H1 (cell line): ENCODE data around the gene BCAP31. TPM values are rescaled to one million over a fixed set of nuclear protein-coding genes. Genes with fewer than 3 reads are reported as not detected.

ENCODE experiments used
- CTCF ChIA-PET: fragments of 300-600 bp; sonication (Branson Sonifier 250); formaldehyde crosslinking; loops from one replicate; lab custom pipeline; 2021; ENCODE audit not compliant: partially characterized antibody; lab: Charles Lee
- POLR2A ChIA-PET: fragments of 300-600 bp; sonication (Branson Sonifier 250); formaldehyde crosslinking; loops from one replicate; lab custom pipeline; 2021; ENCODE audit warnings: inconsistent platforms; ENCODE audit not compliant: partially characterized antibody; lab: Charles Lee
- DNase-seq, 2 experiments: peaks; one replicate each; pipeline versions ENCODE4 v3.0.0 to v3.0.0-alpha.2; 2010 to 2022; ENCODE audit warnings: low spot score in 2 of 2, low read depth in 1 of 2, mixed read lengths in 1 of 2
- FAIRE-seq: peaks from 2 replicates; lab custom pipeline; 2011; peaks lifted over from hg19 to GRCh38; lab: Jason Lieb, UNC
- H2AFZ ChIP-seq: 2 replicates; pipeline ENCODE4 v1.8.1; 2012; ENCODE audit warnings: low read length, inconsistent platforms
- H2AK5ac ChIP-seq: 2 replicates; pipeline ENCODE4 v1.6.1; 2013; ENCODE audit warnings: low read depth, low read length
- H2BK120ac ChIP-seq: replicated peaks from 2 replicates; pipeline ENCODE3; 2013; ENCODE audit warnings: low read depth, low read length, inconsistent platforms
- H2BK12ac ChIP-seq: 2 replicates; pipeline ENCODE4 v1.6.1; 2013; ENCODE audit warnings: low read depth, low read length
- H2BK15ac ChIP-seq: 2 replicates; pipeline ENCODE4 v1.6.1; 2013; ENCODE audit warnings: low read length
- H2BK20ac ChIP-seq: 2 replicates; pipeline ENCODE4 v1.6.1; 2013; ENCODE audit warnings: low read length
- H2BK5ac ChIP-seq: 2 replicates; pipeline ENCODE4 v1.6.1; 2013; ENCODE audit warnings: low read depth, low read length
- H3K14ac ChIP-seq: 2 replicates; pipeline ENCODE4 v1.6.1; 2013; ENCODE audit warnings: inconsistent platforms; ENCODE audit not compliant: insufficient read length
- H3K18ac ChIP-seq: 2 replicates; pipeline ENCODE4 v1.6.1; 2013; ENCODE audit warnings: low read length; ENCODE audit errors: extremely low read depth
- H3K23ac ChIP-seq: 2 replicates; pipeline ENCODE4 v1.6.1; 2013; ENCODE audit warnings: inconsistent platforms; ENCODE audit not compliant: insufficient read length
- H3K23me2 ChIP-seq: 2 replicates; pipeline ENCODE4 v1.6.1; 2013; ENCODE audit warnings: low read depth, low read length
- H3K27ac ChIP-seq: 2 replicates; pipeline ENCODE4 v1.6.1; 2011; ENCODE audit warnings: low read depth, low read length, inconsistent platforms
- H3K27me3 ChIP-seq, 4 experiments: replicated peaks in 1 of 4; 1 replicate in 1 of 4; 2 replicates in 3 of 4; pipeline versions ENCODE4 v1.6.1 to v1.8.1; 2011 to 2013; ENCODE audit warnings: low read length in 3 of 4, mild to moderate bottlenecking in 3 of 4, inconsistent platforms in 2 of 4, mixed read lengths in 2 of 4, moderate library complexity in 1 of 4; ENCODE audit not compliant: control insufficient read depth in 3 of 4, insufficient read depth in 3 of 4; ENCODE audit errors: extremely low read depth in 1 of 4
- H3K36me3 ChIP-seq, 4 experiments: 2 replicates each; pipeline versions ENCODE4 v1.6.1 to v1.8.1; 2011 to 2013; ENCODE audit warnings: mild to moderate bottlenecking in 4 of 4, low read length in 3 of 4, moderate library complexity in 2 of 4, control low read depth in 1 of 4, inconsistent platforms in 1 of 4; ENCODE audit not compliant: insufficient read depth in 4 of 4, control insufficient read depth in 2 of 4
- H3K4ac ChIP-seq: replicated peaks from 2 replicates; pipeline ENCODE3; 2013; ENCODE audit warnings: low read length, low read depth, mixed read lengths, inconsistent platforms; ENCODE audit not compliant: insufficient read length
- H3K4me1 ChIP-seq, 4 experiments: replicated peaks in 1 of 4; 1 replicate in 1 of 4; 2 replicates in 3 of 4; pipeline versions ENCODE4 v1.6.1 to v1.8.1; 2011 to 2013; ENCODE audit warnings: low read length in 3 of 4, inconsistent platforms in 2 of 4, mixed read lengths in 1 of 4; ENCODE audit not compliant: insufficient read depth in 4 of 4, control insufficient read depth in 3 of 4
- H3K4me2 ChIP-seq, 2 experiments: 2 replicates each; pipeline versions ENCODE4 v1.6.1 to v1.8.1; 2011 to 2013; ENCODE audit warnings: low read depth in 2 of 2, low read length in 2 of 2, control low read depth in 1 of 2, inconsistent platforms in 1 of 2, mild to moderate bottlenecking in 1 of 2; ENCODE audit not compliant: insufficient read depth in 1 of 2
- H3K4me3 ChIP-seq, 4 experiments: fragments of 200-600, 300-600 bp in 1 of 4; sonication (generic), shearing (Covaris generic), sonication (Bioruptor Twin) in 1 of 4; 2 replicates each; pipeline versions ENCODE4 v1.5.1 to v1.8.1; 2011 to 2016; ENCODE audit warnings: low read length in 4 of 4, low read depth in 3 of 4, control low read depth in 2 of 4, inconsistent platforms in 2 of 4, mild to moderate bottlenecking in 2 of 4, mixed read lengths in 1 of 4, moderate library complexity in 1 of 4; ENCODE audit not compliant: insufficient read depth in 2 of 4; ENCODE audit errors: extremely low read depth in 1 of 4
- H3K56ac ChIP-seq: replicated peaks from 2 replicates; pipeline ENCODE3; 2013; ENCODE audit warnings: low read depth, mild to moderate bottlenecking, mixed read lengths, low read length, inconsistent platforms; ENCODE audit not compliant: insufficient read length
- H3K79me1 ChIP-seq: 2 replicates; pipeline ENCODE4 v1.6.1; 2013; ENCODE audit warnings: low read depth, low read length, control low read depth
- H3K79me2 ChIP-seq, 2 experiments: 2 replicates each; pipeline versions ENCODE4 v1.6.1 to v1.8.1; 2012 to 2013; ENCODE audit warnings: low read length in 2 of 2, mild to moderate bottlenecking in 2 of 2, inconsistent platforms in 1 of 2; ENCODE audit not compliant: insufficient read depth in 2 of 2, control insufficient read depth in 1 of 2
- H3K9ac ChIP-seq, 4 experiments: replicated peaks in 1 of 4; 1 replicate in 1 of 4; 2 replicates in 3 of 4; pipeline versions ENCODE4 v1.6.1 to v1.8.1; 2011 to 2013; ENCODE audit warnings: low read depth in 3 of 4, low read length in 3 of 4, control low read depth in 2 of 4, mild to moderate bottlenecking in 2 of 4, moderate library complexity in 2 of 4, inconsistent platforms in 1 of 4; ENCODE audit errors: extremely low read depth in 1 of 4
- H3K9me3 ChIP-seq, 2 experiments: 2 replicates each; pipeline versions ENCODE4 v1.6.1 to v1.8.1; 2012 to 2013; ENCODE audit warnings: mild to moderate bottlenecking in 2 of 2, moderate library complexity in 2 of 2, control low read depth in 1 of 2, inconsistent platforms in 1 of 2, low read depth in 1 of 2, low read length in 1 of 2, mixed read lengths in 1 of 2; ENCODE audit not compliant: insufficient read depth in 2 of 2
- H4K20me1 ChIP-seq, 2 experiments: replicated peaks in 1 of 2; 2 replicates each; pipeline versions ENCODE3 to v1.8.1; 2011 to 2013; ENCODE audit warnings: inconsistent platforms in 2 of 2, low read length in 2 of 2, mild to moderate bottlenecking in 1 of 2; ENCODE audit not compliant: insufficient read depth in 2 of 2, control insufficient read depth in 1 of 2
- H4K5ac ChIP-seq: 2 replicates; pipeline ENCODE4 v1.6.1; 2013; ENCODE audit warnings: low read length, low read depth, mixed read lengths, inconsistent platforms; ENCODE audit not compliant: insufficient read length
- H4K8ac ChIP-seq: 2 replicates; pipeline ENCODE4 v1.8.0; 2013; ENCODE audit warnings: mild to moderate bottlenecking, moderate library complexity, low read length, inconsistent platforms; ENCODE audit not compliant: insufficient read depth; ENCODE audit errors: extremely low read depth
- H4K91ac ChIP-seq: replicated peaks from 2 replicates; pipeline ENCODE3; 2013; ENCODE audit warnings: low read length, mixed read lengths, inconsistent platforms; ENCODE audit not compliant: insufficient read length
- CBX5 ChIP-seq: fragments of 300-800, 300-1000 bp; sonication (generic); IDR thresholded peaks from 2 replicates; pipeline ENCODE4 v1.7.1; 2016; ENCODE audit warnings: antibody characterized with exemption, low read length, low read depth
- E2F6 ChIP-seq: IDR thresholded peaks from 2 replicates; pipeline ENCODE4 v1.6.1; 2012; ENCODE audit warnings: inconsistent platforms
- POLR2A ChIP-seq, 2 experiments: IDR thresholded peaks; 1 replicate in 1 of 2; 2 replicates in 1 of 2; pipeline ENCODE4 v1.6.1; 2011; ENCODE audit warnings: low read depth in 2 of 2, low read length in 2 of 2, mild to moderate bottlenecking in 2 of 2; ENCODE audit errors: control extremely low read depth in 1 of 2
- SIN3A ChIP-seq, 2 experiments: IDR thresholded peaks in 1 of 2; conservative IDR thresholded peaks in 1 of 2; 2 replicates each; pipeline ENCODE4 v1.6.1; 2011 to 2012; ENCODE audit warnings: low read length in 2 of 2, improper control_type of control experiment in 1 of 2, low read depth in 1 of 2, mild to moderate bottlenecking in 1 of 2
- TAF7 ChIP-seq: optimal IDR thresholded peaks from 2 replicates; pipeline ENCODE3; 2011; ENCODE audit warnings: low read depth, mild to moderate bottlenecking, inconsistent platforms, low read length, moderate library complexity, borderline replicate concordance
- USF2 ChIP-seq: IDR thresholded peaks from 2 replicates; pipeline ENCODE4 v1.6.1; 2011; ENCODE audit warnings: low read length, improper control_type of control experiment
- WGBS, 2 experiments: shearing (Covaris generic) in 1 of 2; methylation state at CpG; one replicate each; pipeline versions ENCODE4 v1.1.6 to v1.1.7; 2013 to 2015; ENCODE audit warnings: low lambda C conversion rate in 2 of 2, mixed read lengths in 2 of 2, inconsistent platforms in 1 of 2, low coverage in 1 of 2, missing lambda C conversion rate in 1 of 2; ENCODE audit not compliant: insufficient replicate concordance in 2 of 2, insufficient coverage in 1 of 2, insufficient read length in 1 of 2; ENCODE audit errors: extremely low coverage in 1 of 2, missing lambda C conversion rate in 1 of 2; 5-methylcytosine and 5-hydroxymethylcytosine counted together
- polyA plus RNA-seq, 7 experiments: library from polyadenylated mRNA; depleted of rRNA in 3 of 7; stranded (reverse) in 5 of 7; unstranded in 2 of 7; fragments of >200 nt in 5 of 7; fragments of 200-250 nt in 2 of 7; gene quantifications; 1 replicate in 5 of 7; 2 replicates in 1 of 7; 4 replicates in 1 of 7; pipeline versions ENCODE4 v1.2.1 to v1.2.3, GENCODE V29; 2011 to 2013; ENCODE audit warnings: missing spikeins in 2 of 7, mixed read lengths in 2 of 7
- total RNA-seq: library from RNA; stranded (reverse); fragmentation: NEBNext Ultra II Directional; extraction: Animal tissue kit (Norgen Biotek cat#: 25700); gene quantifications from 2 replicates; pipeline ENCODE4 v1.2.1, GENCODE V29; 2021

The BCAP31 gene
- total and polyA plus RNA-seq, 2 of the 8 experiments (the other 6 are each of a cell fraction or from before 2014, with no cell fraction given): 136 to 159 TPM

GRCh38 chrX:153772316-153773217 lies 48.4 kb upstream of the BCAP31 start:
- H3K23me2 ChIP-seq: no peaks in the 10 kb centered on the region
- no peak overlapping the region for H3K27ac ChIP-seq
- CTCF ChIA-PET: interaction anchor here (0.9 to 1.6 kb wide), 4 partner anchors 9 to 80 kb away, joined by 3 to 4 read pairs (median 3); no protein-coding TSS in a partner anchor
- H3K9me3 ChIP-seq: no peaks in the 10 kb centered on the region
- no peak overlapping the region for H2BK20ac ChIP-seq
- H3K27me3 ChIP-seq: no peaks in the 10 kb centered on the region
- H3K4me2 ChIP-seq: no peak overlapping the region
- H4K91ac ChIP-seq: no peak overlapping the region
- H3K79me1 ChIP-seq: no peaks in the 10 kb centered on the region
- no peak overlapping the region for H4K8ac ChIP-seq
- no peak overlapping the region for H3K18ac ChIP-seq
- H4K20me1 ChIP-seq: no peaks in the 10 kb centered on the region
- no peaks in the 10 kb centered on the region for H3K79me2 ChIP-seq
- DNase-seq (no peak), FAIRE-seq (no peak)
- H3K56ac ChIP-seq: no peak overlapping the region
- H2BK120ac ChIP-seq: no peak overlapping the region
- H2AK5ac ChIP-seq: no peak overlapping the region
- TF ChIP-seq E2F6 (no peak), POLR2A (IDR thresholded peaks at IDR 0.05; ENCODE audit: control extremely low read depth in 1 of 2, low read depth in 2 of 2, low read length in 2 of 2) (no peak), USF2 (no peak), CBX5 (no peak), TAF7 (no peak), SIN3A (conservative IDR thresholded peaks at IDR 0.05 in 1 of 2, IDR thresholded peaks at IDR 0.05 in 1 of 2; ENCODE audit: low read depth in 1 of 2, low read length in 2 of 2) (no peak)
- WGBS, 2 experiments: 97% methylated on average over 5 of the region's 21 CpGs; no CpG with 5 or more reads in 1 of the 2 experiments
- H3K9ac ChIP-seq: no peak overlapping the region
- no peak overlapping the region for H3K14ac ChIP-seq
- H3K4me1 ChIP-seq: no peaks in the 10 kb centered on the region
- no peak overlapping the region for H2AFZ ChIP-seq
- H3K4ac ChIP-seq: no peak overlapping the region
- H2BK5ac ChIP-seq: no peak overlapping the region
- no peak overlapping the region for H2BK15ac ChIP-seq
- H4K5ac ChIP-seq: no peak overlapping the region
- POLR2A ChIA-PET: interaction anchor here (1.6 kb wide), 1 partner anchor 26 kb away, joined by 4 read pairs; no protein-coding TSS in a partner anchor
- H3K23ac ChIP-seq: no peak overlapping the region
- H3K4me3 ChIP-seq: no peak overlapping the region
- no peak overlapping the region for H2BK12ac ChIP-seq
- H3K36me3 ChIP-seq: no peaks in the 10 kb centered on the region
